DMS53 (cell line): ENCODE data around the gene MRPL21.
"Not testable (repeated sequence)": the region's sequence is repeated elsewhere in the genome, so short reads cannot be mapped to it uniquely, and the experiment has no call there.

Experiments
- DNase-seq: peaks from one replicate; lab custom pipeline; 2025; lab: John Stamatoyannopoulos, UW

Gene MRPL21

DNA sequence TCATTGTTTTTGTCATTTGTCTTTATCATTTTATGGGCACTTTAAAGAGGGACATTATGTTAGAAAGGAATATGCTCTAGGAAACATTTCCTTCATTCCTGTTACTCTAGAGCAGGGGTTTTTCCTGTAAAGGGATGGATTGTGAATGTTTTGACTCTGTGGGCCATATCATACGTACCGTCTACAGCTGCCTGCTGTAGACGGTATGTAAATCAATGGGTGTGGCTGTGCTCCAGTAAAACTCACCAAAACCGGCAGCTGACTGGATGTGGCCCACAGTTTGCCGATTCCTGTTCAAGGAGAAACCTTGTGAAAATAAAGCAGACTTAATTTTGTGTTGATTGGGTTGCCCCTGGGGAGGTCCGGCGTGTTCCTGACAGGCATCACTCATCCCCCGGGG is 7.3 kb upstream of the MRPL21 start:
- no peak for DNase-seq

DNA sequence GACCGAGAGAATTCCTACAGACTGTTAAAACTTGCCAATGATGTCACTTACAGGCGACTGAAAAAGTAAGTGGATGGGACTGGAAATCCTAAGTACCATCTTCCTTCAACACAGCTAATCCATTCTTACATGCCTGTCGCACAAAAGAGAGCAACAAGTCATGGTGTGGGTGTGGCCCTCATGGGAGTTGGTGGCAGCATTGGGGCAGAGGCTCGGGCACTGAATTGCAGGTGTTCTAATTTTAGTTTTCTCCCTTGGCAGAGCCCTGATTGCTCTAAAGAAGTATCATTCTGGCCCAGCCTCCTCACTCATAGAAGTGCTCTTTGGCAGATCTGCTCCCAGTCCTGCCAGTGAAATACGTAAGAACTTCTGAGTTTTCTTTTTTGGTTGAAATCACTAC is 4.6 kb upstream of the MRPL21 start:
- DNase-seq = no peak

DNA sequence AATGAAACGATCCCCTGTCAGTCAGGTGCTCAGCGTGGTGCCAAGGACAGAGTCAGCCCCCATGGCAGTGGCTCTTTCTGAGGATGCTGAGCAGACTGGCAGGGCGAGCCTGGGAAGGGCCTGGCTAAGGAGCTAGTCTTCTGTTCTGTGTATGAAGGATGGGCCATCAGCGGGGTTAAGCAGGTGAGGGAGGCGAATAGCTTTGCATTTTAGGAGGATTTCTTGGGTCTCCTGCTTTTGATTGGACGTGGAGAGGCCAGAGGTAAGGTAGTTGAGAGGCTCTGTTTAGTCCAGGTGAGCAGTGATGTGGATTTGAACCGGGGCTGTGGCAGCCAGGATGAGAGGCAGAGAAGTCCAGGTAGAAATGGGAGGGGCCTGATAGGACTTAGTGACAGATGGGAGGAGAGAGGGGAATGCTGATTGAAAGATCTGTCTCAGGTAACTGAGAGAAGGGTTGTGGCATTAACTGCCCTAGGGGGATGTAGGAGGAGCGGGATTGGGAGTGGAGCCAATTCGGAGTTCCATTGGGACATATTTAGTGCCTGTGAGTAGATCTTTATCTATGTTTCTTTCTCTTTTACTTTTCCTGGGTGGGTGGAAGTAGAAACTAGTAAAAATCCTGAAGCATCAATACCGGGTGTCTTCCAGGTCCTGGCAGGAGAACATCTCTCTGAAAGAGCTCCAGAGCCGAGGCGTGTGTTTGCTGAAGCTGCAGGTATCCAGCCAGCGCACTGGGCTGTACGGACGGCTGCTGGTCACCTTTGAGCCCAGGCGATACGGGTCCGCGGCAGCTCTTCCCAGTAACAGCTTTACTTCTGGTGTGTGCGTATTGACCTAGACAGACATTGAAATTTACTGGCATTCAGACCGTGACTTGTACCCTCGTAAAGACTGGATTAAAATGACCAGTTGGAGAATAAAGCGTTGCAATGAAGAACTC is 2.1 kb upstream of the MRPL21 start:
- no peak for DNase-seq

DNA sequence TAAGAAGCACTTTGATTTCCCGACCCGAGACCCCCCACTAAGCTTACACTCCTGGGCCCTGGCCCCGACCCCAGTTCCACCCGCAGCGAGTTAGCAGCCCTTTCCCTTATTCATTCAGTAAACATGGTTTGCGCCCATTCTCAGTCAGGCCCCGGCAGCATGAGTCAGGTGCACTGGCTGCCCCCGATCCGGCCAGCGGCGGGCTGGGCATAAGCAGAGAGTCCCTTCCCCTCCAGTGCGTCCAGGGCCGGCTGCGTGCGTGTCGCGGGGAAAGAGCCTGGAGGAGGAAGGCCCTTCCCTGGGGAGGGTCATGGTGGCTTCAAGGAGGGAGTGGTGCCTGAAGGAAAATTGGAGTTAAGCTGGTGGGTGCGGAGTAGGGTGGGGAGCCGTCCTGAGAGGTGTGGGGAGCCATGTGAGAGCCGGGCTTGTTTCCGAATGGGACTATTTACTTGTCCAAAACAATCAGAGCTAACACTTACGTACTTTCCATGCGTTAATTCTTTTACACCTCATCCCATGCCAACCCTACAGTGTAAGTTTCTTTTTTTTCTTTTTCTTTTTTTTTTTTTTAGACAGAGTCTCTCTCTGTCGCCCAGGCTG is 716 bp upstream of the MRPL21 start:
- DNase-seq = peak; percentile 71

DNA sequence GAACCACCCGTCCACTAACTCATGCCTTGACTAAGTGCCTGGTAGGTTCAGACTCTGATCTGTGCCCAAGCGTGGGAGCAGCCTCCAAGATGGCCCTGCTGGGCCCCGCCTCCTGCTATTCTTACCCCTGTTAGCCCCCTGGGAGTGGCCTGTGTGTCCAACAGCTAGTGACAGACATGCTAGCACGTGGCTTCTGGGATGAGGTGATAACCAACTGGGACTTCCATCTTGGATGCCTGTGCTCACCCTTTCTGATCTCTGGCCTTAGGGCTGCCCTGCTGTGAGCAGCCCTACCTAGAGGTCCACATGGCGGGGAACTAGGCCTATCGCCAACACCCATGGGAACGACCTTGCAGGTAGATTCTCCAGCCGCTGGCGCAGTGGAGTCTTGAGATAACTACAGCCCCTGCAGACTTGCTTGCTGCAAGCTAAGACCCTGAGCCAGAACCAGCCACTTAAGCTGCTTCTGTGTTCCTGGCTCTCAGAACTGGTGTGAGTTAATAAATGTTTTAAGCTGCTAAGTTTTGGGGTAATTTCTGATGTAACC is 2.7 kb downstream of the MRPL21 start:
- DNase-seq = no peak

DNA sequence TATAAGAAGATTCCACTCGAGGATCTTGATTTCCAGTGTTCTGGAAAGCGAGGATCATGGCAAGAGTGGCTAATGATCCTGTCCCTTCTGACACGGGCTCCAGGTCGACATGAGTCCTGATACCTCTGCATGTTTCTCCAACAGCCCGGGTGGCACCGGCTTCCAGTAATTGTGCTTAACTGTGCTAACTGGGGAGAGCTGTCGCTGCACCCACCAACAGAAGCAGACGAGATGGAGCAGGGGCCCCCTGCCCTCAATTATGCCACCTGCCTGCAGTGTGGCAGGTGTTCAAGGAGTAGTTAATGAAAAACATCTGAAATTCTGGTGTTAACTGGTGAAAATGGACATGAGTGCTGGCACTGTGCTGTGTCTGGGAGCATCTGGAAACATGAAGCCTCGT is 6.2 kb downstream of the MRPL21 start:
- no peak for DNase-seq

DNA sequence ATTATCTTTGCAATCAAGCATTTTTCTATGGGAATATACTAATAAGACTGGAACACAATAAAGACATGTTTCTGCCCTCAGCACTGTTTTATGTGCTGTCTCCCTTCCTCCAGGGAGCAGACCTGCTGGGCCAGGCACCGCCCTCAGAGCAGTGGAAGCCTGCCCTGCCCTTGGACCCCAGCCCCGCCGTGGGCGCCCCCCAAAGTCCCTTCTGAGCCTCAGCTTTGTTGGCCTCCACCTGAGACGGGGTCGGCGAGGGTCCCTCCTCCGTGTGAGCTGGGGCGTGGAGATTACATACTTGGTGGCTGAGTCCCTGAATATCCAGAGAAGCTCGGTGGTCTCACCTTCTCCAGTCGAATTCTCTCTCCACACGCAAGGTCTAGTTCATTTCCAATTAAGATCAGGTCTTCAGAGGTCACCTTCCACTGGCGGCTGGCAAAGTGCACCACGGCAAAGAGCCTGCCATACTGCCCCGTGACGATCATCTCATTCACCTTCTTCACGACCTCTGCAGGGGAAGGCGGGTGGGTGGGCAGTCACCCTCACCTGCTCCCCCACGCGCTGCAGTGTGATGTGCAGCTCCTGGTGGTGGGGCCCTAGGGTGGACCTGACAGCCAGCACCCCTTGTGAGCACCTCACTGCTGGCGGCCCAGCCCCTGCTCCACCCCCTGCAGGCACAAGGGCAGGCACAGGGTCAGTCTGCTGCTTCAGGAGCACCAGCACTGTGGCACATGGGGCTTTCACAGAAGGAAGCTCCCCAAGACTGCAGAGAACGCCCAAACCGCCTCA is 7.3 kb downstream of the MRPL21 start:
- DNase-seq = no peak

DNA sequence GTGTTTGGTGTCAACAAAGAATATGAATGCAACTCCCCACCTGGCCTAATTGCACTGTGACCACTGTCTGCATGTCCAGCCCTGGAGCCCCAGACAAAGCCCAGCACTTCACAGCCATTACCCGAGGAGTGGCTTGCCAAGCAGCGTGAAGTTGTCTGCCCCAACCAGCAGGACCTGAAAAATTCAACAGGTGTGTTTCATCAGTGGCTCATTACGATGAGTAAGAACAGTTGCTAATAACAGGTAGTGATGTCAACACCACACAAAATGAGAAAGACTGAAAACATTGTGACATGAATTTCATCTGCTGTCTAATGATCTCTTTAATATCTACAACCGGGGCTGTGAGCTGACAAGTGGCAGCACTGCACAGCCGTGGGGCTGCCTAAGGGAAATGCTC is 10.3 kb downstream of the MRPL21 start:
- DNase-seq = no peak

DNA sequence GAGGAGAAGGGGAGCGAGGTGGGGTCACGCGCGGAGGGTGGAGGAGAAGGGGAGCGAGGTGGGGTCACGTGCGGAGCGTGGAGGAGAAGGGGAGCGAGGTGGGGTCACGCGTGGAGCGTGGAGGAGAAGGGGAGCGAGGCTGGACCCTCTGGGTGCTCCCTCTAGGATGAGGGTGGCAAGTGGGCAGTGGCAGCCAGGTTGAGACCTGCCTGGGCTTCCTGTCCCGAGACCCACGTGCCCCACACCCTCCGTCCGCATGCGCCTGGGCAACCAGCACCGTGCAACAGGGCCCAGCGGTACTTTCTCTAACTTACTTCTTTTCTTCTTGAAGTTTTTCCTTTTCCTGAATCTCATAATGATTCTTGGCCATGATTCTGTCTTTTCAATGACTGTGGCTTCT is 11.1 kb downstream of the MRPL21 start:
- no peak for DNase-seq

DNA sequence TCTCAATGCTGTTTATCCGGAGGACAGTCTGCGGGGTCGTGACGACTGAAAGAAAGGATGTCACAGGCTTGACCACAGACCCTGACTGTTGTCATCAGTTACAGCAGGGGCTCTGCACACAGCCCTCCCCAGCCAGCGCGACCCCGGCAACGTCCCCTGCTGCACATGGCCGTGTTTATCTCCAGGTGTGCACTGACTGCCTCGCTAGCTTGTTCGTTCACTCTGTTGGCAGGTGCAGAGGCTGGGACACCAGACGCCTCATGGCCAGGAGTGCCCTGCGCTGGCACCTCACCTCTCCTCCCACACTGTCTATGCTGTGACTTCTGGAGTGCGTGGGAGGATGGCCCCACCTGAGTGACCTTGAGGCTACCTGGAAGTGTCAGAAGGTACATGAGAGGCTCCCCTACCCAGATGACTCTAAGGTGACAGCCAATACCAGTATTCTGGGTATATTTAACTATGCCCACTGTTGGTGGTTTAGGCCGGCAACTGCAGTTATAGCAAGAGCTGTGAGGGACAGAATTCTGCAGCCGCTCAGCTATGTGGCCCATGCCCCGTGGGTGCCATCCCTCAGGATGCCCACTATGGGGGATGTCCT is 12.2 kb downstream of the MRPL21 start:
- DNase-seq = no peak

DNA sequence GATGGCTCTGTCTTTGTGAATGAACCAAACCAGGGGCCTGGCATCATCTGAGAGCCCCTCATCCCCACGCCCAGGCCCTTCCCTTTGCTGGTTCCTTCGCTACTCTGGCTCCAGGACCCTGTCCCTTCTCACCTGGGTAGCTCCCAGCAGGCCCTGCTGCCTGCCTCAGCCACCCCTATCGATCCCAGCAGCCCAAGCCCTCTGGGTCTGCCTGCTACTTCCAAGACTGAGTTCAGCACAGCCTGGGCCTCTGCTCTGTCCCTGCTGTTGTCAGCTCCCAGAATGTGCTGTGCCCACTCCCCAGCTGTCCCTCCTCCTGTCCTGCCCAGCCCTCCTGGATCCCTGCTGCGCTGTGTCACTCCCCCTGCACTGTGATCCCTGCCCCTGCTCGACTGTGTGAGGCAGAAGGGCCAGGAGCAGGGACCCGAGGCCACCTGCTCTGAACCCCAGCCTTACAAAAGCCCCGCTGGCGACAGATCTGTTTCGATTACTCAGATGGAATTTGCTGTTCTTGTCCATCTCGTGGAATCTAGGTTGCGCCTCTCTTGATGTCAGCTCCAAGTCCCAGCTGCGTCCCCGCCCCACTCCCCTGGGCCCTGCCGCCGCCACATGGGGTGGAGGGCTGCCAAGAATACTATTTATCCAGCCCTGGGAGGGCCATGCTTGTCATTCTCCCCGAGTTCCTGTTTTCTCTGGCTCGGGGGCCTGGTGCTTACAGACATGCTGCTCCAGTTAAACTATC is 13.0 kb downstream of the MRPL21 start:
- DNase-seq = no peak

DNA sequence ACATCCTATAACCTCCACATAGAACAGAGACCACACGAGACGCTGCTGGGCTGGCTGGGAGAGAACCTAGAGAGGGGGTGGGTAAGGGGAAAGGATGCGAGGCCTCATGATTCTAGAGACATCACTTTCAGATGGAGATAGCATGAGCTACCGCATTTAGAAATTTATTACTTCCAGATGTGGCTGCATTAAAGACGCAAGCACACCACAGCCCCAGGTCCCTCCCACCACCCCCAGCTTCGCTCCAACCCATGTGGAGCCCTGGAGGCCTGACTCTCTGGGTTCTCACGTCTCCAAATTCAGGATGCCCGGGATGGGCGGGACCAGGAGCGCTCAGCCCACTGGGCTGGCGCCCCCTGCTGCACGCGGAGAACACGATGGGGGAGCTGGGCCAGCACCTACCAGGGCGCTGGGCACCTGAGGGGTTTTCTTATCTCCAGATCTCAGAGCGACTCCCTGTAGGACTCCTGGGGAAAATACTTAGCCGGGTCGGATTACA is 13.6 kb downstream of the MRPL21 start:
- DNase-seq = peak; percentile 34

DNA sequence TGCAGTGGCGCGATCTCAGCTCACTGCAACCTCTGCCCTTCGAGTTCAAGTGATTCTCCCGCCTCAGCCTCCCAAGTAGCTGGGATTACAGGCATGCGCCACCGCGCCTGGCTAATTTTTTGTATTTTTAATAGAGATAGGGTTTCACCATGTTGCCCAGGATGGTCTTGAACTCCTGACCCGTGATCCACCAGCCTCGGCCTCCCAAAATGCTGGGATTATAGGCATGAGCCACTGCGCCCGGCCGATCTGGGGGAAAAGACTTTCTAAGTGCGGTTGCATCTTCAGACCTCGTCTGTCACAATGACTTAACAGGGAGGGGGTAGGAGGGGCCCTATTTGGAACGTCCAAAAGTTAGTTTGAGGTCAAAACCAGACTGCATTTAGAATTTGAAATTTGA is 18.8 kb downstream of the MRPL21 start:
- not testable (repeated sequence) for DNase-seq

DNA sequence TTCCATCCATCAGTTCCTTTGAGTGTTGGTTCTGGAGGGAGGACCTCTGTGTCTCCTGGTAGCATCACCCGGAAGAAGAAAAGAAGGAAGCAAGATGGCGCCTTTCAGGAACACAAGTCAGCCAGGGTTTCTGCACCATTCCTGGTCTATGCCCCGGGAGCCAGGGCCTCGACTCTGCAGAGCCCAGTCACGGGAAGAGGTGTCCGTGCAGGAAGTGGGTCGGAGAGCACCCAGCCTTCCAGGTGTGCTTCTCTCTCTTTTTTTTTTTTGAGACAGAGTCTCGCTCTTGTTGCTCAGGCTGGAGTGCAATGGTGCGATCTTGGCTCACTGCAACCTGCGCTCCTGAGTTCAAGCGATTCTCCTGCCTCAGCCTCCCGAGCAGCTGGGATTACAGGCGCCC is 21.2 kb downstream of the MRPL21 start:
- no peak for DNase-seq

DNA sequence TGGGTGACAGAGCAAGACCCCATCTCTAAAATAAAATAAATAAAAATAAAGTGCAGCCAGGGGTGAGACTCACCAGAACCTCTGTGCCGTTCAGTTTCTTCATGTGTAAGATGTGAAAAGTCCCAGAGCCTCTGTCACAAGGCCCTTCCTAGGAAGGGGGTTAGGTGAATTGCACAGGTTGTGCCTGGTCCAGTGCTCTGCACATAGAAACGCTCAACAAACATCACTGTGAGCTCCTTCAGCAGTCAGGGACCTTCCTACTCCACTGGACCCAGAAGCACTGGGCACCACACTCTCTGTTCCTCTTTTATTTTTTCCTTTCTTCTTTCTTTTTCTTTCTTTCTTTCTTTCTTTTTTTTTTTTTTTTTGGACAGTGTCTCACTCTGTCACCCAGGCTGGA is 22.3 kb downstream of the MRPL21 start:
- DNase-seq = no peak

DNA sequence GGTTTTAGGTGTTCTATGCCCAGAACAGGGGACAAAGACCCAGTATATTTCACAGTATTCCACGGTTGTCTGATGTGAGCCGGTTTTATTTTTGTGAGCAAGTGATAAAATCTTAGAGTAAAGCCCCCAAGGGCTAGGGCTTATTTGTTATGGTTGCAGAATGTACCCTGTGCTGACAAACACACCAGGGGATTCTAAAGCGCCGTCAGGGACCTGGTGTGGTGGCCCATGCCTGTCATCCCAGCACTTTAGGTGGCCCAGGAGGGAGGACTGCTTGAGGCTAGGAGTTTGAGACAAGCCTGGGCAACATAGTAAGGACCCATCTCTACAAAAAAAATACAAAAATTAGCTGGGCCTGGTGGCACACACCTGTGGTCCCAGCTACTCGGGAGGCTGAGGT is 22.8 kb downstream of the MRPL21 start:
- DNase-seq = no peak

DNA sequence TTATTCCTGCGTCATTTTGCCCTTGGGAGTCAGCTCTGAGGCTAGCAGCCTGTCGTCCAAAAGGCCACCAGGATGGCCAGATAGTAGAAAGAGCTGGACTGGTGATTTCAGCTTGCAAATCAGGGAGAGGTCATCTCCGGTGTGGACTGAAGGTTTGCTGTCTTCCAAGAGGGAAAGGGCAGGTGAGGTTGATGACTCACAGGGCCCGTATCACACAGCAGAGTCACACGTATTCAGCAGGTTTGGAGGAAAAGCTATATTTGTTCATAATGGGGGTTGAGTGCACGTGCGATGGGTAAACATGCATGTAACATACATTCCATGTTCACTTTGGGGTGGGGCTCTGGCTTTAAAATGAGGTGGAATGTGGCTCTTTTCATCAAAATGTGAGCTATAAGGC is 25.6 kb downstream of the MRPL21 start:
- DNase-seq = peak; percentile 74

DNA sequence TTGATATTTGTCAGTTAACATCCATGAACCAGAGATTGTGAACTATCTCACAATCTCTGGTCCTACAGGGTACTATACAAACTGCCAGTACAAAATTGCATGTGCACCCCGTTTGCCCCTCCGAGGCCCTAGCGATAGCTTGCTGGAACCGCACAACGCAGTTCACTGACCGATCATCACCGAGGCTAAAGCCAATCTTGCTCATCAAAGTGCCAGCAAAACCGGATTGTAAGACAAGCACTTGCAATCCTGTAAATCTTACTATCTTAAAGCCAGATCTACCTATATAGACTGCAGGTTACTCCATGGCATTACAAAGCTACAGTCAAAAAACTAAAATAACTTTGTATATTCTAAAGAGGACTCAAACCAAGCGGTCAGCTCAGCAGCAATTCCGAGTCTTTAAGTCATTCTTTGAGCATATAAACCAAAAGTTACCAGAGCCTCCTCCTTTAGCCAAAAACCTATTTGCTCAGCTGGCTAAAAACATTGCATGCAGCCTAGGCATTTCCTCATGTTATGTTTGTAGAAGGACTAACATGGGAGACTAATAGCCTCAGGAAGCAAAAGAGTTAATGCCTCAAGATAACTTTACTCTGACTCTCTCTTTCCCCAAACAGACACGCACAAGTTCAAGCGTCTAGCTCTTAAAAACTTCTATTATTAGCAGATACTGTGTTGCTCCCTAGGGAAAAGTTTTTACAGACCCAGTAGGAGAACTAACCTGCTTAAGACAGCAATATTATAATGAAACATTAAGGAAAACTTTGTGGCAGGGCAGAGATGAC is 31.2 kb downstream of the MRPL21 start:
- DNase-seq = no peak

DNA sequence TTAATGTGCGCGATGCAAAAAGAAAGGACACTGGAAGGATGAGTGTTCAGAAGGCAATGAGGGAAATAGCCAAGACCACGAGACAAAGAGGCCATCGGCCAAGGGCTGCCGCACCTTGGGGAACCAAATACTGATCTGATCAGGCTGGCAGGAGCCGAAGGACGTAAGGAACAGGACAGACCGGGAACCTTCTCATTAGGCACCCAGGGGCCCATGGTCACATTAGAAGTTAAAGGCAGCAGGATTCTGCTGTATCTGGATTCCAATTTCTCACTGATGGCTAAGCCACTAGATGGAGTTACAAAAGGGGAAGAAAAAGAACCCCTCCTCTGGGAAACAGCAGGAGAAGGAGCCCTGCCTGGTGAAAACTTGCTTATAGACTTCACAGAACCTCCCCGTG is 33.2 kb downstream of the MRPL21 start:
- DNase-seq = peak; percentile 58

DNA sequence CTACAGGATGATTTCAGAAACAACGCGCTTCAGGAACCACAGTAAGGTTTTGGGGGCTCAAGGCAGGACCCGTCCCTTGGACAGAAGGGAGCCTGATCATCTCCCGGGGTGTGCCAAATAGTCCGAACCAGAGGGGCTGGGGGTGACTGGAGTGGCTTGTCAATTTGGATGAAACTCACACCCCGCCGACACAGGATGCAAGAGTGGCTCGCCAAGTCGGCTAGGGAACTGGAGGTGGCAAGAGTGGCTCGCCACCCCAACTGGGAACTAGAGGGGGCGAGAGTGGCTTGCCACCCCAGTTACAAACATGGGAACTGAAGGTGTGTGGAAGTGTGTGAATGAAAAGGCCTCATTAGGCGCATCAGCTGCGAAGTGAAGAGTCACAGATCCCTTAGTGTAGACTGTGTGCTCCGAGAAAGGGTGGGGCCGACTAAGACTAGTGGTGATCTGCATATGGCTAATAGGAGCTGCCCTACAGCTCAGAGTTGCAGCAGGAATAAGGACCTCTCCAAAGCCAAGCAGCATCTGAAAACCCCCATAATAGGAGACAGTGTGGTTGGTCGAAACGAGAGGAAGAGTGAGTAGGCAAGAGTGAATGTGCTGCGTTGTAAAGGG is 35.3 kb downstream of the MRPL21 start:
- DNase-seq = no peak
